Hematopoietic multipotent progenitor cell (in vitro differentiated cells): ENCODE data around the gene KRABD2.
"Not testable (repeated sequence)": the region's sequence is repeated elsewhere in the genome, so short reads cannot be mapped to it uniquely, and the experiment has no call there.

Source experiments
- DNase-seq, 3 donors: peaks; one replicate each; pipeline ENCODE4 v3.0.0-alpha.2; 2011 to 2015; ENCODE audit warnings: low read depth in 2 of 3, low spot score in 2 of 3

The KRABD2 gene

GRCh38 chr17:8376271-8377067, at the start of gene KRABD2:
Gene KRABD2 (minus strand): TSS chr17:8376704.
- DNase-seq = peak; percentile 65 to 92 (median 90)

GRCh38 chr17:8421571-8421970, 45.1 kb upstream of the KRABD2 start:
- no peak for DNase-seq

GRCh38 chr17:8420041-8420934, 43.8 kb upstream of the KRABD2 start:
- DNase-seq = peak in 2 of 3 donors; percentile 16 to 31

GRCh38 chr17:8419305-8419704, 42.8 kb upstream of the KRABD2 start:
- no peak for DNase-seq

GRCh38 chr17:8418471-8418870, 42.0 kb upstream of the KRABD2 start:
- DNase-seq = no peak

GRCh38 chr17:8417806-8418205, 41.3 kb upstream of the KRABD2 start:
- no peak for DNase-seq

- DNase-seq = no peak
Measured at GRCh38 chr17:8413938-8414337, 37.4 kb upstream of the KRABD2 start.

- peak in 2 of 3 donors; percentile 39 to 65 for DNase-seq
Measured at GRCh38 chr17:8413328-8413727, 36.8 kb upstream of the KRABD2 start.

- peak in 1 of 3 donors; percentile 21 for DNase-seq
Measured at GRCh38 chr17:8412089-8412488, 35.6 kb upstream of the KRABD2 start.

- no peak for DNase-seq
Measured at GRCh38 chr17:8410883-8411238, 34.4 kb upstream of the KRABD2 start.

GRCh38 chr17:8409966-8410882, 33.7 kb upstream of the KRABD2 start:
- peak; percentile 76 to 81 (median 77) for DNase-seq

GRCh38 chr17:8408371-8408770, 31.9 kb upstream of the KRABD2 start:
- DNase-seq = no peak

GRCh38 chr17:8406174-8406573, 29.7 kb upstream of the KRABD2 start:
- DNase-seq = no peak

- no peak for DNase-seq
Measured at GRCh38 chr17:8405499-8406016, 29.1 kb upstream of the KRABD2 start.

GRCh38 chr17:8402921-8403536, 26.5 kb upstream of the KRABD2 start:
- DNase-seq = no peak

GRCh38 chr17:8401107-8401506, 24.6 kb upstream of the KRABD2 start:
- DNase-seq = no peak

GRCh38 chr17:8398980-8399379, 22.5 kb upstream of the KRABD2 start:
- DNase-seq = no peak

- no peak for DNase-seq
Measured at GRCh38 chr17:8397636-8398035, 21.1 kb upstream of the KRABD2 start, which contains the start of gene RNF222. Gene RNF222 (minus strand): TSS chr17:8397827. CDS start chr17:8393461, 4,366 bp downstream.

- not testable (repeated sequence) for DNase-seq
Measured at GRCh38 chr17:8394497-8394896, 18.0 kb upstream of the KRABD2 start.
